HG03571 (cell line): ENCODE measurements around the gene TOX3.

Source experiments
- ATAC-seq: cut with Tn5 transposase; IDR thresholded peaks from one replicate; pipeline ENCODE4 v1.9.1; 2021; ENCODE audit not compliant: unreplicated experiment

Gene TOX3

DNA sequence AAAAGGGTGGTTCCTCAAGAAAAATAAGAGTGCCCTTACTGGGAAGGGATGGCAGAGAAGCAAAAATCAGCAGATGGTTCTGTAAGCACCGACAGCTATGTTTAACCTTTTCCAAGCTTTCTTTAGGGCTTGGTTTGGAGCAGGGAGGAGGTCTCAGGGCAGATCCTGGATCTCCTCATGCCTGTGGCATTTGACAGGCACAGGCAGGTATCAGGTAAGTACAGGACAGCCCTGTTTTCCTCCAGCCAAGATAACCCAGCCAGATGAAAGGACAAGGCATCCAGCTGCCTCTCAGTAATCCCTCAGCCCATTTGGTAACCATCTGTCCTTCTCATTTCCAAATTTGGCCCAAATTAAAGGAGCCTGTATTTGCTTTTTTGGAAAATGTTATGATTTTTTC is 141.5 kb downstream of the TOX3 start:
- ATAC-seq = no peak

DNA sequence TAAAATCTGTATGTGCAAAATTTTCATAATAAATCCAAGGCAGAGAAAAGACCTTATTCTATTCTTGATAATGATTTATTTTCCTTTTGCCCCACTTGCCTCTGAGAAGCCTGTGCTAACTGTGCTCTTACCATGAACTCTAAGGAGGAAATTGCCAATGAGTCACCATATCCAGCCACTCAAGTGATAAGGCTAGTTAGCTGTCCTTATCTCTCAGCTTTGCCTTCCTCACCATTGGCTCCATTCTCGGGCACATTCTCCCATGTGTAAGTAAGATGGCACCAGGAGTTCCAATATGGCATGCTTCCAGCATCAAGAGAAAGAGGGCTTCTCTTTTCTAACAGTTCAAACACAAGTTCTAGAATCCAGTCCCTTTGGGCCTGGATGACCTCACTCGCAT is 142.4 kb downstream of the TOX3 start:
- ATAC-seq = no peak

DNA sequence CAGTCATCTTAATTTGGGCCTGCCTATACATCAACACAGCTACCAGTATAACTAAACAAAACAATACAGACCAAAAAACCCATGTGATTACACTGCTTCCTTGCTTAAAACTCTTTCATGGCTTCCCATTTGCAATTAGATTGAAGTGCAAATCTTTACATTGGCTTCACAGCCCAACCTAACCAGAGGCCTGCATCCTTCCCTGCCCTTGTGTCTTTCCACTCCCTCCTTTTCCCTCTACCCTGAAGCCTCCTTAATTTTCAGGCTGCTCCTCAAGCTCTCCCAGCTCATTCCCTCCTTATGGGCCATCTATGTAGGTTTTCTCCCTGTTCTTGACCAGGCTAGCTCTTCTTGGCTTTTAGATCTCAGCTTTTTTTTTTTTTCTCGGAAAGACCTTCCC is 147.8 kb downstream of the TOX3 start:
- ATAC-seq = no peak

DNA sequence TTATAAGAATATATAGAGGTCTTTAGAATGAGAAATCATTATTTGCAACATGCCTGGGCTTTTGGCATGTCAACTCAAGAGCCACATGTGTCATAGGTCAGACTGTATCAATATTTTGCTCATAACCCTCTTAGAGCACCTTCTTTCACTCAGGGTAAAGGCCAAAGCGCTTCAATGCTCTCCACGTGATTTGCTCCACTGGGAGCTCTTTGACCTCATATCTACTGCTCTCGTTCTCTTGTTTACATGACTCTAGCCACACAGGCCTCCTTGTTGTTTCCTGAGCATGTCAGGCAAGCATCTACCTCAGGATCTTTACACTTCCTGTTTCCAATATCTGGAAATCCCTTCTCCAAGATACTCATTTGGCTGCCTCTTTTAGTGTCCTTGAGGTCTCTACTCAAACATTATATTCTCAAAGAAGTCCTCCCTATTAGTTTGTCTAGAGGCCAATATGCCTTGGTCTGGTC is 148.4 kb downstream of the TOX3 start:
- ATAC-seq = no peak

DNA sequence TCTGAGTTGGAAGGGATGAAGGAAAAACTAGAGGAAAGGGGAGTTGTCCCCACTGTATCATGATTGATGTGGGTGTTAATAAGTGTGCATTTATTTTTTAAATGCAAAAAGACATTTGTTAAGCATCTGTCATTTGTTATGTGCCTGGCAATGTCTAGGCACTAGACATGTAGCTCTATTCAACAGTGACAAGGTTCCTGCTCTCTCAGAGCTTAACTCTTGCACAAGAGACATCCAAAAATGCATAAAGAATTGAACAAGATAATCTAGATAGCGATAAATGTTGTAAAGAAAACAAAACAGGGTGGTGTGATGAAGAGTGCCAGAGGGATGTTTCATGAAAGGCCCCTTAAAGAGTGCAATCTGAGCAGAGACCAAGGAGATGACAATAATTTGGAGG is 148.9 kb downstream of the TOX3 start:
- ATAC-seq = no peak

DNA sequence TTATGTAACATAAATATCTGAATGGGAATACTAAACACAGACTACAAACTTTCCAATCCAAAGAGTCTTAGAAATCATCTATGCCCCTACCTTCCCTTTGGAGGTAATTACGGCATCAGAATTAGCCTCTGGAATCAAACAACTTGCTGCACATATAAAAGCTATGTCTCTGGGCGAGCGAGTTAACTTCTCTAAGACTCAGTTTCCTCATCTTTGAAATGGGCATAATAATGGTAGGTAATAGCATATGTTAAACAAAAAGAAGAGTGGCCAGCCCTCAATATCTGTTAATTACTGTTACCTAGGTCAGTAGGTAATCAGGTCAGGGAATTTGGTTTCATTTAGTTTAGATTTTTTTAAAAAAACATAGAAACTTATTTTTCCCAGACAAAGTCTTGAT is 153.5 kb downstream of the TOX3 start:
- ATAC-seq = no peak

DNA sequence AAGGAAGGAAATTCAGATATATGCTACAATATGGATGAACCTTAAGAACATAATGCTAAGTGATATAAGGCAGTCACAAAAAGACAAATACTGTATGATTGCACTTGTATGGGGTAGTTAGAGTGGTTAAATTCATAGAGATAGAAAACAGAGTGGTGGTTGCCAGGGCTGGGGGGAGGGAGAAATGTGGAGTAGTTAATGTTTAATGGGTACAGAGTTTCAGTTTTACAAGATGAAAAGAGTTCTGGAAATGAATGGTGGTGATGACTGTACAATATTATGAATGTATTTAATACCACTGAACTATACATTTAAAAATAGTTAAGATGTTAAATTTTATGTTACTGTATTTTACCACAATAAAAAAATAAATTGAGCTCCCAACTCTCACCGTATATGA is 157.9 kb downstream of the TOX3 start:
- no peak for ATAC-seq
